Esophagus mucosa (tissue), 1 donor: ENCODE results near the gene DBI. TPM values are rescaled to one million over a fixed set of nuclear protein-coding genes. Genes with fewer than 3 reads are reported as not detected.
"Not testable (repeated sequence)": the region's sequence is repeated elsewhere in the genome, so short reads cannot be mapped to it uniquely, and the experiment has no call there.

Experiments used
- ATAC-seq: fragments of 200-7000 bp; cut with Tn5 transposase; one replicate; pipeline ENCODE4 v1.9.1; 2020
- total RNA-seq: library from RNA; stranded (reverse); gene quantifications from one replicate; pipeline ENCODE4 v1.2.4, GENCODE V29; 2023
- donor health status: DM: yes; HTN: yes; CAD: no.

DBI gene
- total RNA-seq, 1 donor from 2014 or later: 337 TPM

DNA sequence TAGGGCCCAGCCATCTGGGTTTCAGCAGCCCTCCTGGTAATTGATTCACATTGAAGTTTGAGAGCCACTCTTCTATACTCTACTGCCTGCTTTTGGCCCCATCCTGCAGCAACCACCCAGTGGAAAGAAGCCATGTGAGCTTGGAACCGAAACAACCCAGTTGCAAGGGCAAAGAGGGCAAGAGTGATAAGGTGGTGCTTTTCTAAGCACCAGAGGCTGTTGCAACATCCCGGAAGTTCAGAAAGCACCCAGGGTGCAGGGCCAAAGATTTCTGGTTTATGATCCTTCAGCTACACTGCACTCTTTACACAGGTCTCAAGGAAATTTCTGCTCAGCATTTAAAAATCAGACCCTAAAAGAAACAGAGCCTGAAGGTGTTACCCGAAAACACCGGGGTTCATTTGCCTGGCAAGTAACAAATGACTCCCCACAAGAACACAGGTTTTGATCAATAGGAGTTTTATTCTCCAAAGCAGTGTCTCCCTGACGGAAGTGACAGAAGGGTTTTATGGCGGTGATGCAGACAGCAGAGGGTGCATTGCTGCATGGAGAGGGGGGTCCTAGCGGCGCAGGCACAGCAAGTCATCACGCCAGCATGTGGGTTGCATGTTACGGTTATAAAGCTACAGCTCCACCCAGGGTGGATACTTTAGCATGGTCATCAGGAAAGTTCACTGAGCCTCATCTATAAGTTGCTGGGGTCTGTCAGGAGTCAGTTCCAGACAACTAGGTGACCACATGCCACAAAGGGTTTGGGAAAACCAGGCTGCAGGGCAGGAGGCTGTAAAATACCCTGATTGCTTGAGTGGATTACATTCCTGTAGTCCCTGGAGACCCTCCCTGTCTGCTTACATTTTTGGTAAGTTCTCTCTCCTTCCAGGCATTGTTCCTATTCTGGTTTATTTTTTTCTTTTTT, 36.1 kb downstream of the DBI start:
- peak; percentile 35 for ATAC-seq

DNA sequence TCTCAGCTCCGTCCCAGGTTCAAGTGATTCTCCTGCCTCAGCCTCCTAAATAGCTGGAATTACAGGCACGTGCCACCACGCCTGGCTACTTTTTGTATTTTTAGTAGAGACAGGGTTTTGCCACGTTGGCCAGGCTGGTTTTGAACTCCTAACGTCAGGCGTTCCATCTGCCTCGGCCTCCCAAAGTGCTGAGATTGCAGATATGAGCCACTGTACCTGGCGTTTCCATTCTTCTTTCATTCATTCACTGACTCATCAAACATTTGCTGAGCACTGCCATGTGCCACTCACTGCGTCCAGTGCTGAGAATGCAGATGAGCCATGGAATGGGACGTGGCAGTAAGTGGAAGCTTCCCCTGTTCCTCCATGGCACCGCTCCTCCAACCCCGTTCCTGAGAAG, 36.8 kb downstream of the DBI start:
- ATAC-seq: not testable (repeated sequence)

DNA sequence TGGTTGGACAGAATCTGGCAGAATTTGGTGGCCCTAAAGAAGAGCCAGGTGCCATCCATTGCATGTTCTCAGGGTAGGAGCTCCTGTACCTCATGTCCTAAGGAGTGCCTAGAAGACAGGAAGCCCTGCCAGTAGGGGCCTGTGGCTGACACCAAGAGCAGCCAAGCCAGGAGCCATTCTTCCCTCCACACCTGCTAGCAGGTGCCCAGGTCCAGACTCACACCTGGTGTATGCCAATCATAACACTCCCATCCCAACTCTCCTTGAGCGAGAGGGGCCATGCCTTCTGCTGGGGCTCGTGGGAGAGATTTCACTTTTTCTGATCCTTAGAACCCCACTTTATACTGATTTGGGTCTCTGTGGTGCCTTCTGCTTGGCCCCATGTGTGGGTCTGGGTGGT, 38.4 kb downstream of the DBI start:
- no peak for ATAC-seq

DNA sequence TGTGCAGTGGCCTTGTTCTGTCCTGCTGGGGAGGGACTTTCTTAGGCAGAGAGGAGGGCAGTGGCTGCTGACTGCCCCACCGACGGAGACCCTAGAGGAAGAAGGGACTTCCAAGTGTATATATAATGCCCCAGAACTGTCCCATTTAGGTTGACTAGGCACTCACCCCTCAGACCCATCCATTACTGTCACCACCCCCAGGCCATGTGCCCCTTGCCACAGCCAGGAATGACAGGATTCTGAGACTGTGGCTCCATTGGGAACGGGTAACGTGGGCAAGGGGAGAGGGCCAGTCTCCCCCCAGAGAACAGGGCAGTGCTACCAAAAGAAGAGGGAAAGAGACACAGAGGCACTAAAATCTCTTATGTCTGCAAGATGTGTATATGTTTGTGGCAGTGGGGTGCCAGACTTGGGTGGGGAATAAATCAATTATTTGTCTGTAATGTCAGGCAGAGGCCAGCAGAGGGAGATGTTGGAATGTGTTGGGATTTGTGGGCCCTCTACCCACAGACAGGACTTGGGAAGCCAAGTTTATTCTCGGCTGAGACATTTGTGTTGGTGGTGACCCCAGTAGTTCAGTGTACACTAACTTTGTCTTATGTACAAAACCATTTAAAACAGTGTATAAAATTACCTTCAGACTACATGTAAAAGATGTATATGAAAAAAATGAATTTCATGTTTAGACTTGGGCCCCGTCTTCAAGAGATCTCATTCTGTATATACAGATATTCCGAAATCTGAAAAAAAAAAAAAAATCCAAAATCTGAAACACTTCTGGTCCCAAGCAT, 40.8 kb downstream of the DBI start:
- peak; percentile 66 for ATAC-seq

DNA sequence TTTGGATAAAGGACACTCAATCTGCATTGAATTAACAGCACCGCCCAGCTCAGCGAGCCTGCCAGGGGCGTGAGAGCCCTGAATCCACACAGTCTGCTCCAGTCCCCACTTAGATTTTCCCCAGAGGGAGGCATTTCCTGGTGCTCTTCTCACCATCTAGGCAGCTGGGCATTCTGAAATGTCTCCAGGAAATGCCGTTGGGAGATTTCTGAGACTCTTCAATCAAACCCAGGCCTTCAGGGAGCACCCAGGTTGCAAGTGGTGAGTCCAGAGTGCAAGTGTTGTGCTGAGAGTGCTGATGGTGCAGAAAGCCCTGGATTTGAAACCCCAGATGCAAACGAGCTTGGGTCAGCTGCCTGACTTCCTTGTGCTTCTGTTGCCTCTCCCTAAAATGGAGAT, 41.4 kb downstream of the DBI start:
- no peak for ATAC-seq

DNA sequence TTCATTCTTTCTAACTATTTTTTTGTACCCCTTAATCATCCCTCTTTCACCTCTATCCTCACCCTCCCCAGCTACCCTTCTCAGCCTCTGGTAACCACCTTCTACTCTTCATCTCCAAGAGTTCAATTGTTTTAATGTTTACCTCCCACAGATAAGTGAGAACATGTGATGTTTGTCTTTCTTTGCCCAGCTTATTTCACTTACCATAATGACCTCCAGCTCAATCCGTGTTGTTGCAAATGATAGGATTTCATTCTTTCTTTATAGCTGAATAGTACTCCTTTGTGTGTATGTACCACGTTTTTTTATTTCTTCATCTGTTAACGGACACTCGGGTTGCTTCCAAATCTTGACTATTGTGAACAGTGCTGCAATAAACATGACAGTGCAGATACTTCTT, 42.7 kb downstream of the DBI start:
- no peak for ATAC-seq

DNA sequence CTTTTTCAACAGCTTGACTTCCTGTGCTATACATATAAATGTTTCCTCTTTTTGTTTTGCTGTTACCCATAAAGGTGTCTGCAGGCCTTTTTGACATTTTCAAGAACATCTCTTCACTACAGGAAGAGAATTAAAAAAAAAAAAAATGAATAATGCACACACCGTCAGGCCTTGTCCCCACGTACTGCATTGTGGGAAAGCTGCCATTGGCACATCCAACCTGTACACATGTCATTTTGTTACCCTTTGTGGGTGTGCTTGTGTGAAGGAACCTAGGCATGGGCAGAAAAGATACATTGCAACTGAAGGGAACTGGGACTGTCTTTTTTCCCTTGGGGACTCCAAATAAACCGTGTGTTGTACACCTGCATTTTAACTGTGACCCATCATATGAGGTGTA, 48.1 kb downstream of the DBI start:
- ATAC-seq: no peak

DNA sequence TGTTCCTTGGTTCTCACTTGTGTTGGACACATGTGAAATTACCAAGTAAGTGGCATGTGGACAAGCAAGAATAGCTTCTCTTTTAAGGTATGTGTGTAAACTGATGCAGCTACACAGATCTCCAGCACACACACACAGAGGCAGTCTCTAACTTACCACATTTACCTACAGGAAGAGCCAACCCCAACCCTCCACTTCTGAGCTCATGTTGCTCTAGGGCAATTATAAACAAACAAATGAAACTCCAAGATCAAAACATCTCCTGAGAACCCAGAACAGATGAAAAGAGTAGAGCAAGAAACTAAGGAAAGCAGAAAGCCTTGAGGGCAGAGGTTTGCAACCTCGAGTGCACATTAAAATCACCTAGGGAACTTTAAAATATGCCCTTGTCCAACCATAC, 48.9 kb downstream of the DBI start:
- no peak for ATAC-seq

DNA sequence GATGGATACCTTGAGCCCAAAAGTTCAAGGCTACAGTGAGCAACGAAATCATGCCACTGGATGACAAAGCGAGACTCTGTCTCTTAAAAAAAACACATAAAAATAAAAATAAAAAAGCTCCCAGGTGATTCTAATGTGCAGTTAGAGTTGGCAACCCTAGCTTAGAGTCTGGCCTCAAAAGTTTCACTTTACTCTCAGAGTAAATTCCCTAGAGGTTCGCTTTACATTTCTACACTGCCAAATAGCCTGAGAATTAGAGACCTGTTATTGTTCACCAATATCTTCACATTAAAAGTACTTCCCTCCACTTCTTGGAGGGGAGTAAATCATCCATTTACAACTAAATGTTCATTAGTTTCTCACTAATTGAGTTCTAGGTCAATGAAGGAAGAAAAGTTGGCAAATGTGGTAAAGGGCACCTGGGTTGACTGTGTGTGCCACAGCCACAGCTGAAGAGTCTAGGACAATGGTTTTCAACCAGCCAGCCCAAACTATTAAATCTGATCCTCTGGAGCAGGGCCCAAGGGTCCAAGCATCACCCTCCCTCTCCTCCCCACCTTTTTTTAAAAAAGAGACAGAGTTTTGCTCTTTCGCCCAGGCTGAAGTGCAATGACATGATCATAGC, 49.6 kb downstream of the DBI start:
- ATAC-seq: no peak

DNA sequence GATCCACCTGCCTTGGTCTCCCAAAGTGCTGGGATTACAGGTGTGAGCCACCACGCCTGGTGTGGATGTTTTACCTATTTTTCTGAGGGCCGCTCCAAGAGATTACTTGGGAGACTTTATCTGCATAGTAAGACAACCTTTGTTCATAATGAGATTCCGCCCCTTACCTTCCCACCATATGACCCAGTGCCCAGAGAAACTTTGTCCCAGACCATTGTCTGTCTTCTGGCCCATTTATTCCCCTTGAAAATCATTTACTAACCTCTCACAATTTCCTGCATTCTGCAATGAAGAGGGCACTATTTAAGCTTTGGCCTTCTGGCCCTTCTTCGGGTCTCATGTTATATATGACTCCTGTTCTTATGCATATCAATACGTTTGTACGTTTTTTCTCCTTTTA, 51.1 kb downstream of the DBI start:
- no peak for ATAC-seq

DNA sequence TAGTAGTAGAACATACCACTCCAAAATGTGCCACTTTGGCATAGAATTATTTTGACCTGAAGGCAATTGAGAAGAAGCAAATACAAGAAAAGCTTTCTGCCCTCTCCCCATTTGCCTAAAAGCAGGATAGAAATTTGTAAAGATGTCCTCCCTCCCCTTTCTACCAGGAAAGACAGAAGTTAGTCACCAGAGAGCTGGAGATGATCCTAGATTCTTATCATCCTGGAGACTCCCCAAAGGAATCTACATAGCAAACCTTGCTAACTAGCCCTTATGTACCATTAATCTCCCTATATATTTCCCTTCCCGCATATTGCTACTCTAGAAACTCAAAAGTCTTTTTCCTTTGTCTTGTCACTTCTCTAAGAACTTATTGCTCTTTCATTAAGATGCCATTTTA, 52.3 kb downstream of the DBI start:
- no peak for ATAC-seq

DNA sequence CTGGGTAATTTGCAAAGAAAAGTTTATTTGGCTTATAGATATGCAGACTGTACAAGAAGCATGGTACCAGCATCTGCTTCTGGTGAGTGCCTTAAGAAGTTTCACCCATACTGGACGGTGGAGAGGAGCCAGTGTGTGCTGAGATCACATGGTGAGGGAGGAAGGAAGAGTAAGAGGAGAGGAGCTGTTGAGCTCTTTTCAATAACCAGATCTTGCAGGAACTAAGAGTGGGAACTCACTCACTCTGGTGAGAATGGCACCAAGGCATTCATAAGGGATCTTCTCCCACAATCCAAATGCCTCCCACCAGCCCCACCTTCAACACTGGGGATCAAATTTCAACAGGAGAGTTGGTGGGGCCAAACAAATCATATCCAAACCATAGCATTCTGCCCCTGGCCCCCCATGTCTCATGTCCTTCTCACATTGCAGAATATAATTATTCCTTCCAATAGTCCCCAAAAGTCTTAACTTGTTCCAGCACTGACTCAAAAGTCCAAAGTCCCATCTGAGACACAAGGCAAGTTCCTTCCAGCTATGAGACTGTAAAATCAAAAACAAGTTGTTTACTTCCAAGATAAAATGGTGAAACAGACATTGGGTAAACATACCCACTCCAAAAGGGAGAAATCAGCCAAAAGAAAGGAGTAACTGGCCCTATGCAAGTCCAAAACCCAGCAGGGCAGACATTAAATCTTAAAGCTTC, 53.2 kb downstream of the DBI start:
- ATAC-seq: no peak

DNA sequence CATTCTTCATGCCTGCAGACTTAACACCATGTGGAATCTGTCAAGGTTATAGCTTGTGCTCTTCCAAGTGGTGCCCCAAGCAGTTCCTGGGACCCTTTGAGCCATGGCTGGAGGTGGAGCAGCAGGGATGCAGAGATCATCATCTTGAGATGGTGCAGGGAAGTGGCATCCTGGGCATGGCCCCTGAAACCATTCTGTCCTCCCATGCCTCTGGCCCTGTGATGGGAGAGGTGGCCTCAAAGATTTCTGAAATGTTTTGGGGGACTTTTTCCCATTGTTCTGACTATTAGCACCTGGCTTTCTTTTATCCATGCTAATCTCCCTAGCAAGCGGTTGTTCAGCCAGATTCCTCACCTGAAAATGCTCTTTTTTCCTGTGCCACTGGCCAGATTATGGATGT, 54.5 kb downstream of the DBI start:
- no peak for ATAC-seq

DNA sequence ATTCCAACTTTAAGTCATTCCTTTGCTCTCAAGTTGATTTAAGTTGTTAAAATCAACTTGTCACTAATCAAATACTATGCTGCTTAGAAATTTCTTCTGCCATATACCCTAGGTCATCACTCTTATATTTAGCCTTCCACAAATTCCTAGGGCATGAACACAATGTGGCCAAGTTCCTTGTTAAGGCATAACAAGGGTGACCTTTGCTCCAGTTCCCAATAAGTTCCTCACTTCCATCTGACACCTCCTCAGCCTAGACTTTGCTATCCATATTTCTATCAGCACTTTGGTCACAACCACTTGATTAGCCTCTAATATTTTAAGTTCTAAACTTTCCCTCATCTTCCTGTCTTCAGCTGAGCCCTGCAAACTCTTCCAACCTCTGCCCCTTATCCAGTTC, 55.0 kb downstream of the DBI start:
- no peak for ATAC-seq

Other genes with a start within 250 kb of the DBI start
- gene C1QL2, start 208.2 kb upstream of the DBI start, total RNA-seq: not detected
- gene STEAP3, start 143.1 kb upstream of the DBI start, total RNA-seq: 11.6 TPM
- 8.0 TPM for gene C2orf76, start 143 bp upstream of the DBI start, total RNA-seq
- gene TMEM37, start 64.9 kb downstream of the DBI start, total RNA-seq: 6.0 TPM
- gene SCTR, start 157.5 kb downstream of the DBI start, total RNA-seq: not detected
- not detected for gene CFAP221, start 177.5 kb downstream of the DBI start, total RNA-seq